ENCODE measurements around the gene MID1IP1.

Gene MID1IP1, protein sequence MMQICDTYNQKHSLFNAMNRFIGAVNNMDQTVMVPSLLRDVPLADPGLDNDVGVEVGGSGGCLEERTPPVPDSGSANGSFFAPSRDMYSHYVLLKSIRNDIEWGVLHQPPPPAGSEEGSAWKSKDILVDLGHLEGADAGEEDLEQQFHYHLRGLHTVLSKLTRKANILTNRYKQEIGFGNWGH
- total RNA-seq: 9.4 to 106 (median 66.4) reads per million in 17 experiments

DNA sequence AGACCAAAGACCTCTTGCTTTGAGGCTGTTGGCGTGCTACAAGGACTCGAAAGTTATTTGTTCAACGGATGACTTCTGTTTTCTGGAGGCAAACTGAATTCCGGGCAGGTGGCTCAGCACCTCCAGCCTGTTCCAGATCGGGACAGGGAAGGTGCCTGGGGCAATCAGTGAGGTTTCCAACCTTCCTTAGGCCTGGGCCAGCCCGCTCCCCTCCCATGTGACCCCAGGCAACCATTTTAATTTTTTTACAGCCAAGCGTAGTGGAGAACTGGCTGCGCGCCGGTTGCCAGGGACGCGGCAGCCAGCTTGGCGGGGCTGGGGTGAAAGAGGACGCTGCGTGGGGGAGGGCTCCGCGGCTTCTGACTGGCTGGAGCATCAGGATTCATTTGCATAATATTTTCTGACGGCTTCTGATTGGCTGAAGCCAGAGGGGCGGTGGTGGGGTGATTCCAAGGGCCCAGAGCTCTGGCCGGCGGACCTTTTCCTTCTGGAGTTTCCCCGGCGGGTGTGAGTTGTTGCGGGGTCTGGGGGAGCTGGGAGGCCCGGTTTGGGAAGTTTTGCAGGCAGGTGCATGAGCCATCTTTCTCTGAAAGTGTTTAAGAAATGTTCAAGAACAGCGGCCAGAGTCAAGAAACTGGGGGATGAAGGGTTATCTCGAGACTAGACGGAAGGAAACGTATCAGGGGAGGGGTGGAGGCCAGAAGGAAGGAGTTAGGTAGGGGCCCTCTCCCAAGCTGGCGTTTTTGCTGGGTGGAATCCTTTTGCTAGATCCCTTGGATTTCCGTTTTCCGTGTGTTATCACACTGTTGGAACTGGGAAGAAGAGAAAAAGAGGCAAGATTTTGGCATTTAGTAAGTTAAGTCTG lies at the start of gene MID1IP1:
TSS of gene MID1IP1 (plus strand) at position 479 of the 865 bp plus-strand sequence. CDS start 3,488 bp downstream, outside the sequence.
- peak; percentile 90 to 94 (median 94) for DNase-seq

DNA sequence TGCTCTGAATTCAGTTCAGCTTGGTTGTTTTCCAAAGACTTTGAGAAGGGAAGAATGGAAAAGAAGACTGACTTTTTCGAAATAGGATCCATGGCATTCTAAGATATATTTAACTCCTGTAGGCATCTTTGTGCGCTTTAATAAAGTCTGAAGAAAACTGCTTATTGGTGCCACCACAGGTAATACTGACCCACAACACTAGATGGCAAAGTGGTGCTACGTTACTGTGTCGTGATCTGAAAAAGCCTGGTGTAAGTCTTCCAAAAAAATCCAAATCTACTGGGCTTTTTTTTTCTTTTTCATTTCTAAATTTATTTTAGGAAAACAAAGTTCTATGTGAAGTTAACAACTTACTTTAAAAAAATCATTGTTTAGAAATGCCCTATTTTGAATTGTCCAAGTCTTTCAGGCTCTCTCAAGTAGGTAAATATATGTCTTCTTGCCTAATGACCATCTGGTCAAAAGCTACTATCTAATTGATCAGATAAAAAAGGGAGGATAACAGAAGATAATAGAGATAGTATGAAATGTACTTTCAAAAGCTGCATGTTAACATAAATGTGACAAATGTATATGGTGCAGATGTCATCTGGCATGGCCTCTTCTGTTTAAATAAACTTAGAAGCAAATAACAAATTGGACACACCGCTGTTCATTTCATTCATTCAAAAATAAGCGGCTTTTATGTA lies 47.0 kb upstream of the MID1IP1 start:
- peak; percentile 46 to 58 (median 47) for DNase-seq

DNA sequence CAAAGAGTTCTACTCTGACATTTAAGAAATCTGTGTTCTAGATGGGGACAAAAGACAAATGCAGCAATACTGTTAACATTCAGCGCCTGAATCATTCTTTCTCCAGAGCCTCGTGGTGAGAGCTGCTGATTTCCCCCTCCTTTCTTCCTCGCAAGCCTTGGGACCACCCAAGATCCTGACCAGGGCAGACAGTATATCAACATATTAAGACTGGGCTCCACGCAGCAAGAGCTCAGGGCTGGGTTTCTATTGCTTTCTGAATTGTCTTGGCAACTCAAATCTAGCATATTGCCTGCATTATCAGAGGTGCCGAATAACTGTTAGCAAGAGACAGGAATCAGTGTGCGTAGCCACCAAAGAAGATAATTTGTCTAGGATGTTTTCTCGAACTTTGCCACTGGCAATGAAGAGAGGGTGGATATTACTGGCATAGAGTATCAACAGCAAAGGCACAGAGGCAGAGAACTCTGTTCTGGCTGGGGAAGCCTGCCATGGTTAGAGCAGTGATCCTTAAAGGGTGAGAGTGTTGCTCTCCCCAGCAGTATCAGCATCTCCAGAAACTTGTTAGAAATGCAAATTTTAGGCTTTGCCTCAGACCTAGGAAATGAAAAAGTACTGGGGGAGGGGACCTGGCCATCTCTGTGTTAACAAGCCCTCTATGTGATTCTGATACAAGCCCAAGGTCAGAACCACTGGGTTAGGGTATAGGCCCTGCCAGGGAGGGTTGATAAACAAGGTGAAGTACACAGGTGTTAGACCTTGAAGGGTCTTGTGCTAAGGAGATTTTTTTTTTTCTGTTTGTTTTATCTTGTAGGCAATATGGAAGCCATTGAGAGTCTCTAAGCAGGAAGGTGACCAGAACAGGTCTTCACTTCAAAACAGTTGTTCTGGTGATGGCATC lies 46.2 kb upstream of the MID1IP1 start:
- no peak for DNase-seq

DNA sequence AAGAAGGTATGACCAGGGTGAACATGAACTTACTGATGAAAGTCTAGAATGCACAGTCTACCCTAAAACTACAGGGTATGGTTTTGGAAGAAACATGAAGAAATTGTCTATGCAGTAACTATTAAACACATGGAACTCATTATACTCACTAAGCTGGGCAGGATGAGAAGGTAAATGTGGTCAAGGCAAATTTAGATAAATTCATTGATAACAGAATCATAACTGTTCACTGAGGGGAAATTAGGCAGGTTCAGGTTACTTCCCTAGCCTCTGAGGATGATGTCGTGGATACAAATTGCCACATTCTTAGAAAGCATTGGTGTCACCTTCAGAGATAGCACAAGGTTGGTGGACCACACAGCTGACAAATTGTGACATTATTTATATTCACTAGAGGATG lies 40.4 kb upstream of the MID1IP1 start:
- no peak for DNase-seq

DNA sequence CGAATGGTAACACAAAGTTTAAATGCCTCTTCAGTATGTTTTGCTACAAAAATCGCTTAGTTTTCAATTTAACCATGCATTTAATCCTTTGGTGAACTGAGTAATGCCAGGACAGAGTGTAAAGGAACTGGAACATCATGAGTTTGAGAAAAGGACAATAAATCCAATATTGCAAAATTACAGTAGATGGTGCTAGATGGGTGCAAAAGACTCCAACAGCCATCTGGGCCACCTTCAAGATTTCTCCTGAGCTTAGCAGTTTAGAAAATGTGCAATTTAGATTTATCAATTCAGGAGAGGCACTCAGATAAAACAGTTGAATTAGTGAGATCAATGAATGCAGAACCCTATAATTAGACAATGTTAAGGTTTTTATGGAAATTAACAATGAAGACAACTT lies 33.2 kb upstream of the MID1IP1 start:
- DNase-seq: peak; percentile 8 to 55 (median 24)

DNA sequence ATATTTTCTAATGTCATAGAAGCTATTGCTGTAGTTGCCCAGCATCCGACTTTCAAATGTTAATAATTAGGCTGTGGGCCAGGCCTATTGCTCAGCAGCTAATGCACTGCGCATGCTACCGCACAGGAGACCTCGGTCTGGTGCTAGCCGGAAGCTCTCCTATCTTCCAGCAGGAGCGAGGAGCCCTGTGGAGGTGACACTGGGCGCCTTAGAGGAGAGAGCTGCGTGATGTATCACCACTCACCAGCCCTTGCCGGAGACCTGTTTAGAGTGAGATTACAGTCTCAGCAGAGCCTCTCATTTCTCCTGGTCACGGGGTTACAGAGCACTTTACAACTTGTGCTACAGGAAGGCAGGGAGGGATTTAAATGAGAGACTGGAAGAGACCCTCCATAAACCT lies 31.1 kb upstream of the MID1IP1 start:
- no peak for DNase-seq

DNA sequence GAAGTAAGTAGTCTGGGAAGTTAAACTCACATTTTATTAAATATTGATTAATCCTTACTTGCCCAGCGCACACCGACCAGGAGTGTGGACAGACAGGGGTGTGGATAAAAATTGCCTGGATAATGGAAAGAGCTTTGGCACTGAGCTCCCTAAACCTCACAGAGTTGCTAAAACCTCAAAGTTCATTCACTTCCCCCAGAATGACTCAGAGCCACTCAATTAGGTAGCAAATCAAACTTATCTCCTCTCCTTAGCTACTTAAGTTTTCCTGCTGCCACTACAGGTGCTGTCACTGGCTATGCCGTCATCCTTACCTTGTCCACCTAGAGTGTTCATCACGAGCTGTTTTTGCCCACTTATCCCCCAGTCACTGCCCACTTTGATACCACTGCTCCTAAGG lies 27.0 kb upstream of the MID1IP1 start:
- no peak for DNase-seq

DNA sequence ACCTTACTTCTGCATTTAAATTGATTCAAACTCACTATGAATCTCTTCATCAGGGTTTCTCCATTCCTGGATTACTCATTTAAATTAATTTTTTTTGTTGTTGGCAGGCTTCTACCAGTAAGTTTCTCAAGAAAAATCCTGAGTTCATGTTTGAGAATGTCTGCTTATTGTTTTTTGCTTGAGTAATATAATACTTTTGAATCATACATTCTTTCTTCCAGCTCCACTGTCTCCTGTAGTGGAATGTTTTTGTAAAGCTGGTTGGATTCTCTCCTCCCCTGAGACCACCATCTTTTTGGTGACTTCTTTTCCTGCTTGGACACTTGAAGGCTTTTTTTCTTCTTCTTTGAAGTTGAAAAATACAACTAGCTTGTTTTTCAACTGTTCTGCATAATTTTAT lies 4.3 kb upstream of the MID1IP1 start:
- DNase-seq: no peak

DNA sequence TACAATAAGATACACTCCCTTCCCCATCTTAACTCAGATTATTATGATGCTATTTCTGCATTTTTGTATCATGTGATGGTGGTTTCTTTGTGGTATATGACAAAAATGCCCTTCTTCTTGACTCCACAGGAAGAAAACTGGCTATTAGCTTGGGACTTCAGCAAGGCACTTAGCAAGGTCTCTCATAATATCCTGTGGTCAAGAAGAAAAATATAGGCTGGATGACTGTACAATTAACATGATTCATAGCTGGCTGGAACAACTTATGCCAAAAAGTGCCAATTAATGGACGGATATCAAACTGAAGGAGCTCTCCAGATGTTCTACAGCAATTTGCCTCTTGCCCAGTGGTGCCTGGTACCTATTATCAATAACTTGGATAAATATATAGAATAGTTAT lies 2.3 kb upstream of the MID1IP1 start:
- peak in 1 of 4 experiments; percentile 25 for DNase-seq

DNA sequence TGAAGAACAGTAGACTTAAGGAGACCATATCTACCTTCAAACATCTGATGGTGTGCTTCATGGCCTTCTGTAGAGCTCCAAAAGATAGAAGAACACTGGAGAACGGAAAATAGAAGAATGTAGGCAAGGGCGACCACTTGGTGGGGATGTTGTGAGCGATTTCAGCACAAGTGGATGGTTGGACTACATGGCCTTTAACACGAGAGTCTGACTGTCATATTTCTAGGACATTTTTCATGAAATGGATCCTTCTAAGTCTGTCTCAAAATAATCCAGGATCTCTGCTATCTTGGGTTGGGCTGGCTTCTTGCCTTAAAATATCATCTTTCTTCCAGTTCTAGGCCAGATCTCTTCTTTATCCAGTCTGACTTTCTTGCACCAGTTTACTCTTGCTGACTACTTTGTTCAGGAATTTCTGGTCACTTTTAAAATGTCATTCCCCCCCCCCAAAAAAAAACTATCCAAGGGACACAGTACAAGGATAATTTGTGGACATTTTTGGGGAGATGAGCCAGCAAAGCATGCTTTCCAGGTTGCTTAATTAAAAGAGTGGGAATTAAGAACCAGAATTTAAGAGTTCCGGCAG lies 1.2 kb upstream of the MID1IP1 start:
- peak in 2 of 4 experiments; percentile 8 to 9 for DNase-seq

DNA sequence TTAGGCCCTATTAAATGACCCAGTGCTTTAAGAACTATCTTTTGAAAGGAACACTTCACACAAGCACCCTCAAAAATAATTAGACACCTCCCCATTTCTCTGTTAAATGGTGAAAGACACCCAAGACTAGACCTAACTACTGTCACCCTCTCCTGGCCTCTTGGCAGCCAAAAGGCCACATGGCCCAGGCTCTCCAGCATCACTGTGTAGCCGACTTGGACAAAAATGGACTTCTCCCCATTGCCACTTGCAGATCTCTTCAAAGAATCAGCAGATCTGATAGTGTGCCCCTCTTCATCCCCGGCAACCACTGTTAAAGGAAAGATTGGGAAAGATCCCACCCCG lies 2.0 kb downstream of the MID1IP1 start:
- no peak for DNase-seq

DNA sequence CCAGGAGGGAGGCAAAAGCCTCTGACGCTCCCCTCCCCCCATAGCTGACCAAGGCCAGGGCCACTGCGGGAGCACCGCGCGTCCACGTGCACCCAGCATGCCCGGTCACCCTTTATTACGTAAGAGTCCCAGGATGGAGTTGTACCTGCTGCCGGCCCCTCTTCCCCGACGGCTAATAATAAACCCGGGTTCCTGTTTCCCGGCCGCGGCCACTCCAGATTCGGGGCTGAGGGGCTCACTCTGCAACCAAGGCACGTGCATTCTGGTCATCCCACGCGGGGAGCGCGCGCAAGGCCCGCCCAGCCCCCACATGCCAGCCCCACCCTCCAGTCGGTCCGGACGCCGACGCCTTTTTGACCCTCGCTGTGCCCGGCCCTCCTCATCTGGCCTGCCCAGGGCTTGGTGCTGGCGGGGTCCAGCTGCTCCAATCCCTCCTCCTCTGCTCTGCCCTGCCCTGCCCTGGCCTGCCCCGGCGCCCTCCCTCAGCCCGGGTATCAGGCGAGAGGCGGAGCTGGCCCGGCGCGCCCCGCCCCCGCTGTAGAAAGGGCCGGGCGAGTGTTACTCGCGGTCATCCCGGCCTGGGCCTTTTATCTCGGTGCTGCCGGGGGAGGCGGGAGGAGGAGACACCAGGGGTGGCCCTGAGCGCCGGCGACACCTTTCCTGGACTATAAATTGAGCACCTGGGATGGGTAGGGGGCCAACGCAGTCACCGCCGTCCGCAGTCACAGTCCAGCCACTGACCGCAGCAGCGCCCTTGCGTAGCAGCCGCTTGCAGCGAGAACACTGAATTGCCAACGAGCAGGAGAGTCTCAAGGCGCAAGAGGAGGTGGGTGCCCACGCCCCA lies 2.6 kb downstream of the MID1IP1 start:
- DNase-seq: peak; percentile 86 to 94 (median 92)

DNA sequence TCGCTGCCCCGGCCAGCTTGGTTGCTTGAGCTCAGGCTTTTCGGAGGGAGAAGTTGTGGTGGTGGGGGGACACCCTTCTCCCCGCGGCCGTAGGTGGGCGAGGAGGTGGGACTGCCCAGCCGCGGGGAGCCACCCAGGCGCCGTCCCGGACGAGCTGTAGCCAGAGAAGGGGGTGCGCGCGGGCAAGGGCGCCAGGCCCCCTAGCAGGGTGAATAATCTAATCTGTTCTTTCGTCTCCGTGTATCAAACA lies 3.1 kb downstream of the MID1IP1 start:
- no peak for DNase-seq

DNA sequence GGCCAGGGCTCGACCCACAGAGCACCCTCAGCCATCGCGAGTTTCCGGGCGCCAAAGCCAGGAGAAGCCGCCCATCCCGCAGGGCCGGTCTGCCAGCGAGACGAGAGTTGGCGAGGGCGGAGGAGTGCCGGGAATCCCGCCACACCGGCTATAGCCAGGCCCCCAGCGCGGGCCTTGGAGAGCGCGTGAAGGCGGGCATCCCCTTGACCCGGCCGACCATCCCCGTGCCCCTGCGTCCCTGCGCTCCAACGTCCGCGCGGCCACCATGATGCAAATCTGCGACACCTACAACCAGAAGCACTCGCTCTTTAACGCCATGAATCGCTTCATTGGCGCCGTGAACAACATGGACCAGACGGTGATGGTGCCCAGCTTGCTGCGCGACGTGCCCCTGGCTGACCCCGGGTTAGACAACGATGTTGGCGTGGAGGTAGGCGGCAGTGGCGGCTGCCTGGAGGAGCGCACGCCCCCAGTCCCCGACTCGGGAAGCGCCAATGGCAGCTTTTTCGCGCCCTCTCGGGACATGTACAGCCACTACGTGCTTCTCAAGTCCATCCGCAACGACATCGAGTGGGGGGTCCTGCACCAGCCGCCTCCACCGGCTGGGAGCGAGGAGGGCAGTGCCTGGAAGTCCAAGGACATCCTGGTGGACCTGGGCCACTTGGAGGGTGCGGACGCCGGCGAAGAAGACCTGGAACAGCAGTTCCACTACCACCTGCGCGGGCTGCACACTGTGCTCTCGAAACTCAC lies 3.6 kb downstream of the MID1IP1 start:
- peak in 3 of 4 experiments; percentile 44 to 66 (median 51) for DNase-seq

DNA sequence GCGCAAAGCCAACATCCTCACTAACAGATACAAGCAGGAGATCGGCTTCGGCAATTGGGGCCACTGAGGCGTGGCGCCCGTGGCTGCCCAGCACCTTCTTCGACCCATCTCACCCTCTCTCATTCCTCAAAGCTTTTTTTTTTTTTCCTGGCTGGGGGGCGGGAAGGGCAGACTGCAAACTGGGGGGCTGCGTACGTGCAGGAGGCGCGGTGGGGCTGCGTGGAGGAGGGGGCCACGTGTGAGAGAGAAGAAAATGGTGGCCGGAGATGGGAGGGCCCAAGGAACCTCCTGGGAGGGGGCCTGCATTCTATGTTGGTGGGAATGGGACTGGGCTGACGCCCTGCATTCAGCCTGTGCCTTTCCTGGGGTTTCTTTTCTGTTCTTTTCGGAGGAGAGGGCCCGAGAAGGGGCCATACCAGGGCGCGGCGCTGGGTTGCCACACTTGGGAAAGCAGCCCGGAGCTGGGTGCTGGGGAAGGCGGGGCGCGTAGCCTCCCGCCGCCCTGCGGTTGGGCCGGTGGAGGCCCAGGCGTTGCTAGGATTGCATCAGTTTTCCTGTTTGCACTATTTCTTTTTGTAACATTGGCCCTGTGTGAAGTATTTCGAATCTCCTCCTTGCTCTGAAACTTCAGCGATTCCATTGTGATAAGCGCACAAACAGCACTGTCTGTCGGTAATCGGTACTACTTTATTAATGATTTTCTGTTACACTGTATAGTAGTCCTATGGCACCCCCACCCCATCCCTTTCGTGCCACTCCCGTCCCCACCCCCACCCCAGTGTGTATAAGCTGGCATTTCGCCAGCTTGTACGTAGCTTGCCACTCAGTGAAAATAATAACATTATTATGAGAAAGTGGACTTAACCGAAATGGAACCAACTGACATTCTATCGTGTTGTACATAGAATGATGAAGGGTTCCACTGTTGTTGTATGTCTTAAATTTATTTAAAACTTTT lies 4.5 kb downstream of the MID1IP1 start:
- peak; percentile 77 to 90 (median 85) for DNase-seq

DNA sequence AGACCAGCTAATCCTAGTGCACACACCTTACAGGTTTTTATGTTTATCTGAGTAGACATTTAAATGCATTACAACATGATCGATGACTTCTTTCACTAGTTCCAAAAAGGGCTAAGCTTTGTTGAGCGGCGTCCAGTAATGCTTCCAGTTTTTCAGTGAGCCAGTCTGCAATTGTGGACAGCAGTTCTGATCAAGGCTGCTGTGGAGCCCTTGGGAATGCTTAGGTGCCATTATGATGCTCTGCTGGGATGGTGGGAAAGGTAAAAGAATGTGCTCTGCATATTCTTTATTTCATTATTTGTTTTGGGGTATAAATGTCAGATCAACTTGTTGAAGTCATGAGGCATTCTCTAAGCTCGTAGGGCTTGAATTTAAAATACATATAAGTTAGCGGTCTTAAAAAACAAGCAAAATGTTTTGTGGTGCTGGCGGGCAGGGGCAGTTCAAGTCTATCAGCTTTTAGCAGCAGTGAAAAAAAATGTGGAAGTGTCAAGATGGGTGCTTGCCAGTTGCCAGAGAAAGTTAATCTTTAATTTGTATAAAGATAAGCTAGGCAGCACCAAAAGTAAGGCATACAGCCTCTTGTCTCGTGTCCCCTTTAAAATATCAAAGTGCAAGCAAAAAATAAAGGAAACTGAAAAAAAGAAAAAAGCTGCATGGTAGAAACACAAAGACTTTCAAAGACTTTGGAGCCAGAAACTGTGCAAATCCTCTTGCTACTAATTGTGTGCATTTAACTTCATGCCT lies 5.8 kb downstream of the MID1IP1 start:
- DNase-seq: peak; percentile 5 to 31 (median 22)

DNA sequence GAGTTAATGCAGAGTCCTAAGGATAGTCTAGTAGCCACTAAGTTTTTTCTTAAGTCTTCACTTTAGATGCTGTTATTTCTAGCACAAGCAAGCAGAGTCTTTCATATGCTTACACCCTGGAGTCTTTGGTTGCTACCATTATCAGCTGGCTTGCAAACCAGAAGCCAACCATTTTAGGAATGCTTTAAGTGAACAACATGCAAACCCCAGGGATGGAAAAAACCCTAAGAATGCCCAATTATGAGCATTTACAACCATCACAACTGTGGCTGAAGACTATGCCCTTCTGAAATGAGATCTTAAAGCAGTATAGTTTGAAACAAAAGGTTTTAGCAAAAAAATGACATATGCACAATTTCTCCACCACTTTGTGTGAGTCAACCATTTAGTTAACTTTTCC lies 6.6 kb downstream of the MID1IP1 start:
- no peak for DNase-seq

DNA sequence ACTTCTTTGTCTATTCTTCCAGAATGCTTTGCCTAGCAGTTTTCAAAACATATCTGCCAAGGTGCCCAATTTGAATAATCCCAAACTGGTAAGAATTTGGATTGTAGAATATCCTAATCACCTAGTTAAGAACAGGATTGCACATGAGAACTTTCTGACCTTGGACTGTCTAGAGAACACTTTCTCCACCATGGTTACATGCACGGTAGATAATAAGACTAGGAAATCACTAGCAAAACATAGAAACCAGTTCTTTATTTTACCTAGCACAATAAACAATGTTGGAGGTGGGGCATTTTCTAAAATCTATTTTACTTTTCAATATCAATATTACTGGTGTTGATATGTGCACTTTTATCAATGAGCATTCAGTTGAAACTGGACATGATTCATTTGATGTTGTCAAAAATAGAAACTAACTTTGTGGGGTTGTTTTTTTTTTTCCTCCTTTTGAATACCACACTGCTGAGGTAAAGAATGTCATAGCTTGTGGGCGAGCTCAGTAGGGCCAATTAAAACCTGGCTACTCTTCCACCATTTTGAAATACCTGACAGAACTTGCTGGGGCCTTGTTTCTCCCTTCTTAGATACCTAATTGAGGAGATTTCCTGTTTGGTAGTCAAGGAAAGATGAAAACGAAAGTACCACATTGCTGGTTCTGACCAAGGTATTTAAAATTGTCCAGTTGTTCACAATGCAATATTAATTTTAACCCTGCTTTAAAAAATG lies 10.4 kb downstream of the MID1IP1 start:
- DNase-seq: no peak

Measured in suppressor macrophage (primary cell).